ENCODE measurements around the gene SLC28A2.

DNA sequence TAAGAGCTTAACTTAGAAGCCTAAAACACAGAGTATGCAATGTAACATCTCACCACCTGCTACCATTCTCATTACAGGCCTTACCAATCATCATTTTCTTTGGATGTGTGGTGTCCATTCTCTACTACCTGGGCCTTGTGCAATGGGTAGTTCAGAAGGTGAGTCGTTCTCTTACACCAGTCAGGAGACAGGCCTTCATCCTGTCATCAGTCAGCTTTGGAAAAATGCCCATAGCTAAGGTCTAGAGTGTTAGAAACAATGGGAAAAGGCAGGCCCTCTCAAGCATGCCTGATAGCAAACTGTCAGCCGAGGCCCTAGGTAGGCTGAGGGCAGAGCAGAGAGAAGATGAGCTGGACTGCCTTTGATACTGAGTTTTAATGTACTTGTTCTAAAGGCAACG lies 13.5 kb downstream of the SLC28A2 start:
- no peak for TF ChIP-seq ELF3 (CRISPR knock-in tag; IDR thresholded peaks at IDR 0.05)
- TF ChIP-seq, protein P1, sequence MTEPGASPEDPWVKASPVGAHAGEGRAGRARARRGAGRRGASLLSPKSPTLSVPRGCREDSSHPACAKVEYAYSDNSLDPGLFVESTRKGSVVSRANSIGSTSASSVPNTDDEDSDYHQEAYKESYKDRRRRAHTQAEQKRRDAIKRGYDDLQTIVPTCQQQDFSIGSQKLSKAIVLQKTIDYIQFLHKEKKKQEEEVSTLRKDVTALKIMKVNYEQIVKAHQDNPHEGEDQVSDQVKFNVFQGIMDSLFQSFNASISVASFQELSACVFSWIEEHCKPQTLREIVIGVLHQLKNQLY (CRISPR knock-in tag; IDR thresholded peaks at IDR 0.05) = no peak
